HCT116 (cell line): ENCODE results near the gene LRFN4.

Experiments
- EZH2 ChIP-seq: fragments of 200-600 bp; sonication (generic); IDR thresholded peaks from 2 replicates; pipeline ENCODE4 v1.6.1; 2017; ENCODE audit warnings: antibody characterized with exemption, mixed run types
- POLR2A ChIP-seq: IDR thresholded peaks from 2 replicates; pipeline ENCODE4 v1.7.0; 2011; ENCODE audit warnings: borderline replicate concordance; ENCODE audit not compliant: insufficient read depth, insufficient read length; ENCODE audit errors: extremely low read depth
- RAD21 ChIP-seq: IDR thresholded peaks from 2 replicates; pipeline ENCODE4 v1.6.1; 2012; ENCODE audit warnings: low read depth, mild to moderate bottlenecking

DNA sequence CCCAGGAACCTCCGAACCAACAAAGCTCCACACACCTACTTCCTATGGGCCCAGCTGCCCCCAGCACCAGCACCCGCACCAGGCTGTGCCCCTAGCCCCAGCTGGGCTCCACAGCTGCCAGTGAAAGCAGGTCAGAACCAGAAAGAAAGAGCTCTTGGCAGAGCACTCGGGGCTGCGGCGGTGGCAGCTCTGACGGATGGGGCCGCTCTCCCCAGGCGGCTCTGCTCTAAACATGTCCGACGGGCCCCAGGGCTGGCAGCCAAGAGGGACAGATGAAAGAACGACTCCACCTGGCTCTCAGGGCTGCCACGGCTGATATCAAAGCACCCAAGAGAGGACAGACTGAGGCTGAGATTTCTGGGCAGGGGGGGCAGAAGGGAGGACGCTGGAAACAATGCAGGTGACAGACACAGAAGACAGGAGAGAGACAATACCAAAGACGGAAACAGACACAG lies 25.7 kb downstream of the LRFN4 start:
- TF ChIP-seq RAD21 (no peak), POLR2A (no peak), EZH2 (no peak)
